ENCODE data around the gene TAAR6. TPM values are rescaled to one million over a fixed set of nuclear protein-coding genes. Genes with fewer than 3 reads are reported as not detected.
A peak's percentile ranks its signal among the peaks of the same experiment; 100 is the strongest.
"Not testable (repeated sequence)": the region's sequence is repeated elsewhere in the genome, so short reads cannot be mapped to it uniquely, and the experiment has no call there.

TAAR6 gene
- not detected for polyA plus RNA-seq
- long read RNA-seq, donor 1 = 0 reads
- long read RNA-seq, donor 2 = 0 reads
- long read RNA-seq, donor 3 = 0 reads
- long read RNA-seq, donor 4 = 0 reads
- long read RNA-seq, donor 5 = 0 reads
- long read RNA-seq, donor 6 = 0 reads
- long read RNA-seq, donor 7 = 0 reads
- long read RNA-seq, donor 8 = 0 reads
- long read RNA-seq, donor 9 = 0 reads
- long read RNA-seq, donor 10 = 0 reads

- DNase-seq = no peak
- Histone ChIP-seq H3K27me3 (ENCODE audit: control insufficient read depth in 3 of 3, insufficient read depth in 3 of 3, low read length in 3 of 3) (peaks cover 0 to 2% (median 0%) of the 10 kb centered on the region in 3 donors), H3K27ac (ENCODE audit: low read depth in 1 of 3, low read length in 2 of 3) (no peak within 1 kb of the TSS), H3K4me3 (ENCODE audit: low read depth in 1 of 3, low read length in 3 of 3) (no peak within 1 kb of the TSS), H3K4me1 (ENCODE audit: control insufficient read depth in 3 of 3, insufficient read depth in 2 of 3, low read depth in 1 of 3, low read length in 2 of 3) (no peaks in the 10 kb centered on the region), H3K9me3 (ENCODE audit: control insufficient read depth in 2 of 2, insufficient read depth in 1 of 2, low read depth in 1 of 2, low read length in 1 of 2) (no peaks in the 10 kb centered on the region), H3K36me3 (ENCODE audit: control insufficient read depth in 3 of 3, insufficient read depth in 2 of 3, low read depth in 1 of 3, low read length in 3 of 3) (no peaks in the 10 kb centered on the region)
- no peak for FAIRE-seq
- WGBS, 3 donors = 86 to 89% (median 86%) methylated on average over 15 of the region's 15 CpGs
These were observed at the start of gene TAAR6 for GRCh38 chr6:132570221-132570777. TSS of gene TAAR6 (plus strand) at chr6:132570322. CDS start at chr6:132570322, 0 bp downstream.

- no peaks in the 10 kb centered on the region for H3K27me3 ChIP-seq (ENCODE audit: control insufficient read depth in 3 of 3, insufficient read depth in 3 of 3, low read length in 3 of 3)
- no peak for FAIRE-seq
- 49 to 64% (median 51%) methylated on average over 2 of the region's 2 CpGs for WGBS, 3 donors
These were observed 49.2 kb upstream of the TAAR6 start for GRCh38 chr6:132520953-132521352.

GRCh38 chr6:132524646-132525045, 45.5 kb upstream of the TAAR6 start:
- no peak overlapping the region for H3K4me3 ChIP-seq (ENCODE audit: low read depth in 1 of 3, low read length in 3 of 3)
- H3K36me3 ChIP-seq (ENCODE audit: control insufficient read depth in 3 of 3, insufficient read depth in 2 of 3, low read depth in 1 of 3, low read length in 3 of 3) = no peaks in the 10 kb centered on the region
- H3K27ac ChIP-seq (ENCODE audit: low read depth in 1 of 3, low read length in 2 of 3) = no peak overlapping the region
- DNase-seq = no peak
- H3K27me3 ChIP-seq (ENCODE audit: control insufficient read depth in 3 of 3, insufficient read depth in 3 of 3, low read length in 3 of 3) = no peaks in the 10 kb centered on the region
- peaks cover 0 to 3% of the 10 kb centered on the region in 2 donors for H3K9me3 ChIP-seq (ENCODE audit: control insufficient read depth in 2 of 2, insufficient read depth in 1 of 2, low read depth in 1 of 2, low read length in 1 of 2)
- no peak for FAIRE-seq
- peaks cover 0 to 3% (median 0%) of the 10 kb centered on the region in 3 donors for H3K4me1 ChIP-seq (ENCODE audit: control insufficient read depth in 3 of 3, insufficient read depth in 2 of 3, low read depth in 1 of 3, low read length in 2 of 3)
- 80 to 92% (median 90%) methylated on average over 5 of the region's 5 CpGs for WGBS, 3 donors

More at GRCh38 chr6:132520953-132521352, 49.2 kb upstream of the TAAR6 start:
- Histone ChIP-seq H3K36me3 (ENCODE audit: control insufficient read depth in 3 of 3, insufficient read depth in 2 of 3, low read depth in 1 of 3, low read length in 3 of 3) (no peaks in the 10 kb centered on the region), H3K4me3 (ENCODE audit: low read depth in 1 of 3, low read length in 3 of 3) (no peak overlapping the region), H3K9me3 (ENCODE audit: control insufficient read depth in 2 of 2, insufficient read depth in 1 of 2, low read depth in 1 of 2, low read length in 1 of 2) (peaks cover 0 to 3% of the 10 kb centered on the region in 2 donors), H3K27ac (ENCODE audit: low read depth in 1 of 3, low read length in 2 of 3) (no peak overlapping the region), H3K4me1 (ENCODE audit: control insufficient read depth in 3 of 3, insufficient read depth in 2 of 3, low read depth in 1 of 3, low read length in 2 of 3) (no peaks in the 10 kb centered on the region)
- DNase-seq = no peak

- DNase-seq (no peak), FAIRE-seq (no peak)
- Histone ChIP-seq H3K27ac (ENCODE audit: low read depth in 1 of 3, low read length in 2 of 3) (no peak overlapping the region), H3K4me1 (ENCODE audit: control insufficient read depth in 3 of 3, insufficient read depth in 2 of 3, low read depth in 1 of 3, low read length in 2 of 3) (peaks cover 0 to 3% (median 0%) of the 10 kb centered on the region in 3 donors), H3K4me3 (ENCODE audit: low read depth in 1 of 3, low read length in 3 of 3) (no peak overlapping the region), H3K27me3 (ENCODE audit: control insufficient read depth in 3 of 3, insufficient read depth in 3 of 3, low read length in 3 of 3) (no peaks in the 10 kb centered on the region), H3K36me3 (ENCODE audit: control insufficient read depth in 3 of 3, insufficient read depth in 2 of 3, low read depth in 1 of 3, low read length in 3 of 3) (no peaks in the 10 kb centered on the region), H3K9me3 (ENCODE audit: control insufficient read depth in 2 of 2, insufficient read depth in 1 of 2, low read depth in 1 of 2, low read length in 1 of 2) (peaks cover 0 to 3% of the 10 kb centered on the region in 2 donors)
- 77 to 98% (median 91%) methylated on average over 4 of the region's 4 CpGs for WGBS, 3 donors
These were observed 44.3 kb upstream of the TAAR6 start for GRCh38 chr6:132525866-132526265.

- FAIRE-seq (no peak), DNase-seq (no peak)
- 70 to 79% (median 77%) methylated on average over 2 of the region's 2 CpGs for WGBS, 3 donors
- H3K27me3 ChIP-seq (ENCODE audit: control insufficient read depth in 3 of 3, insufficient read depth in 3 of 3, low read length in 3 of 3) = no peaks in the 10 kb centered on the region
- no peaks in the 10 kb centered on the region for H3K36me3 ChIP-seq (ENCODE audit: control insufficient read depth in 3 of 3, insufficient read depth in 2 of 3, low read depth in 1 of 3, low read length in 3 of 3)
- H3K9me3 ChIP-seq (ENCODE audit: control insufficient read depth in 2 of 2, insufficient read depth in 1 of 2, low read depth in 1 of 2, low read length in 1 of 2) = peaks cover 0 to 3% of the 10 kb centered on the region in 2 donors
- no peak overlapping the region for H3K27ac ChIP-seq (ENCODE audit: low read depth in 1 of 3, low read length in 2 of 3)
- H3K4me1 ChIP-seq (ENCODE audit: control insufficient read depth in 3 of 3, insufficient read depth in 2 of 3, low read depth in 1 of 3, low read length in 2 of 3) = peaks cover 0 to 3% (median 0%) of the 10 kb centered on the region in 3 donors
- no peak overlapping the region for H3K4me3 ChIP-seq (ENCODE audit: low read depth in 1 of 3, low read length in 3 of 3)
These were observed 43.7 kb upstream of the TAAR6 start for GRCh38 chr6:132526461-132526860.

- FAIRE-seq = no peak
- H3K4me1 ChIP-seq (ENCODE audit: control insufficient read depth in 3 of 3, insufficient read depth in 2 of 3, low read depth in 1 of 3, low read length in 2 of 3) = peaks cover 0 to 3% (median 0%) of the 10 kb centered on the region in 3 donors
- H3K27me3 ChIP-seq (ENCODE audit: control insufficient read depth in 3 of 3, insufficient read depth in 3 of 3, low read length in 3 of 3) = no peaks in the 10 kb centered on the region
- H3K27ac ChIP-seq (ENCODE audit: low read depth in 1 of 3, low read length in 2 of 3) = no peak overlapping the region
- 28 to 60% (median 48%) methylated on average over 6 of the region's 6 CpGs for WGBS, 3 donors
- DNase-seq = peak; percentile 38 to 88
- H3K9me3 ChIP-seq (ENCODE audit: control insufficient read depth in 2 of 2, insufficient read depth in 1 of 2, low read depth in 1 of 2, low read length in 1 of 2) = peaks cover 0 to 3% of the 10 kb centered on the region in 2 donors
- no peaks in the 10 kb centered on the region for H3K36me3 ChIP-seq (ENCODE audit: control insufficient read depth in 3 of 3, insufficient read depth in 2 of 3, low read depth in 1 of 3, low read length in 3 of 3)
- no peak overlapping the region for H3K4me3 ChIP-seq (ENCODE audit: low read depth in 1 of 3, low read length in 3 of 3)
These were observed 42.3 kb upstream of the TAAR6 start for GRCh38 chr6:132527791-132528190.

GRCh38 chr6:132530293-132530974, 39.7 kb upstream of the TAAR6 start:
- Histone ChIP-seq H3K27ac (ENCODE audit: low read depth in 1 of 3, low read length in 2 of 3) (no peak overlapping the region), H3K9me3 (ENCODE audit: control insufficient read depth in 2 of 2, insufficient read depth in 1 of 2, low read depth in 1 of 2, low read length in 1 of 2) (peaks cover 0 to 3% of the 10 kb centered on the region in 2 donors), H3K4me3 (ENCODE audit: low read depth in 1 of 3, low read length in 3 of 3) (peak overlapping the region in 1 of 3 donors; percentile 39), H3K27me3 (ENCODE audit: control insufficient read depth in 3 of 3, insufficient read depth in 3 of 3, low read length in 3 of 3) (no peaks in the 10 kb centered on the region), H3K4me1 (ENCODE audit: control insufficient read depth in 3 of 3, insufficient read depth in 2 of 3, low read depth in 1 of 3, low read length in 2 of 3) (peaks cover 0 to 3% (median 0%) of the 10 kb centered on the region in 3 donors), H3K36me3 (ENCODE audit: control insufficient read depth in 3 of 3, insufficient read depth in 2 of 3, low read depth in 1 of 3, low read length in 3 of 3) (no peaks in the 10 kb centered on the region)
- FAIRE-seq (peak; percentile 97), DNase-seq (peak; percentile 79 to 82)
- WGBS, 3 donors = 4 to 12% (median 10%) methylated on average over 9 of the region's 9 CpGs

- FAIRE-seq; H3K27me3 ChIP-seq (ENCODE audit: control insufficient read depth in 3 of 3, insufficient read depth in 3 of 3, low read length in 3 of 3); H3K4me1 ChIP-seq (ENCODE audit: control insufficient read depth in 3 of 3, insufficient read depth in 2 of 3, low read depth in 1 of 3, low read length in 2 of 3); DNase-seq; H3K27ac ChIP-seq (ENCODE audit: low read depth in 1 of 3, low read length in 2 of 3); H3K36me3 ChIP-seq (ENCODE audit: control insufficient read depth in 3 of 3, insufficient read depth in 2 of 3, low read depth in 1 of 3, low read length in 3 of 3); H3K9me3 ChIP-seq (ENCODE audit: control insufficient read depth in 2 of 2, insufficient read depth in 1 of 2, low read depth in 1 of 2, low read length in 1 of 2); H3K4me3 ChIP-seq (ENCODE audit: low read depth in 1 of 3, low read length in 3 of 3): not testable (repeated sequence)
- 75 to 83% (median 78%) methylated on average over 2 of the region's 2 CpGs for WGBS, 3 donors
These were observed 35.6 kb upstream of the TAAR6 start for GRCh38 chr6:132534546-132534945.

All from small intestine (tissue), 16 donors.